ENCODE results near the gene SLC39A7.

The SLC39A7 gene

DNA sequence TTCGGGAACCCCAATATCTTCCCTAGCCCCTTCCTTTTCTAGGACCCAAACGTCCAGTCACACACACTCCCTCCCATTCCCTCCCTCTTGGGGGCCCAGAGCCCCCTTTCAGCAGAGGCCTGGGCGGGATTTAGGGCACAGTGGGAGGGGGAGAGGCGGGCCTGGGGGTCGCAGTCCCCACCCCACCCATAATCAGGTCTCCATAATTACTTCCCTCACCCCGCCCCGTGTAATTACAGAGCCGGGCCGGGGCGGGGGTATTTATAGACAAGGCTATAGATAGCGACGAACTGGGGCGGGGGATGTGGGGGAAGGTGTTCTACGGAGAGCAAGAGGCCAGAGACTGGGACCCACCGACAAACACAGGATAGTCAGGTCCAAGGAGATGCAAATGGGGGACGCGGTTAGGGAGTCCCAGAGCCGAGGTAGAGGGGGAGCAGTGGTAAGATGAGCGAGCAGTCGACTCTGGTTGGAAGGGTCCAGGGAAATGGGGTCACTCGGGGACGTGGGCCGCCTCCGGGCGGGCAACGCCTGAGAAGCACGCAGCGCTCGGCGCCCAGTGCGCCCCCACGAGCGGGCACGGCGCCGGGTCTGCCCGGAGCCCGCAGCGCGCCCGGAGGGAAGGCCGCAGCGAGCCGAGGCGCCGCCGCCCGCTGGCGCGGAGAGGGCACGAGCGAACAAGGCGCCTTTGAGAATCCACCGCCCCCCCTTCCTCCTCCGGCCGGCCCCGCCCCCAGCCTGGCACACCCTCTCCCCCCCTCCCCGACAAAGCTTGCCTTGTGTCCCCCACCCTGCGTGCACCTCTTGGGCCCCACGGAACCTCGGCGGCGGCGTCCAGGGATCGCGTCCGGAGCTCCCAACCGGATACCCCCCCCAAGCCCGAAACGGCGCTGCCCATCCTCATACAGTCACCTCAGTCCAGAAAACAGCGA, 7.7 kb upstream of the SLC39A7 start:
- H3K4me1 ChIP-seq (ENCODE audit: low read length), result no peaks in the 10 kb centered on the region
- H3K79me2 ChIP-seq (ENCODE audit: low read length), result no peaks in the 10 kb centered on the region
- no peaks in the 10 kb centered on the region for H3K9me3 ChIP-seq (ENCODE audit: insufficient read depth, low read length)
- H4K20me1 ChIP-seq (ENCODE audit: insufficient read depth, low read length), result no peaks in the 10 kb centered on the region
- no peak overlapping the region for H3K9ac ChIP-seq (ENCODE audit: low read length)
- H3K36me3 ChIP-seq (replicated peaks; ENCODE audit: low read depth, low read length), result peaks cover 13% of the 10 kb centered on the region
- no peaks in the 10 kb centered on the region for H3K27me3 ChIP-seq (ENCODE audit: low read depth, low read length)
- H3K4me3 ChIP-seq (ENCODE audit: low read length), result no peak overlapping the region
- no peak overlapping the region for H3K27ac ChIP-seq (ENCODE audit: low read length)
- no peak overlapping the region for H2AFZ ChIP-seq (ENCODE audit: low read depth, low read length)
- H3K4me2 ChIP-seq (ENCODE audit: low read length), result no peak overlapping the region
- TF ChIP-seq, protein P1, sequence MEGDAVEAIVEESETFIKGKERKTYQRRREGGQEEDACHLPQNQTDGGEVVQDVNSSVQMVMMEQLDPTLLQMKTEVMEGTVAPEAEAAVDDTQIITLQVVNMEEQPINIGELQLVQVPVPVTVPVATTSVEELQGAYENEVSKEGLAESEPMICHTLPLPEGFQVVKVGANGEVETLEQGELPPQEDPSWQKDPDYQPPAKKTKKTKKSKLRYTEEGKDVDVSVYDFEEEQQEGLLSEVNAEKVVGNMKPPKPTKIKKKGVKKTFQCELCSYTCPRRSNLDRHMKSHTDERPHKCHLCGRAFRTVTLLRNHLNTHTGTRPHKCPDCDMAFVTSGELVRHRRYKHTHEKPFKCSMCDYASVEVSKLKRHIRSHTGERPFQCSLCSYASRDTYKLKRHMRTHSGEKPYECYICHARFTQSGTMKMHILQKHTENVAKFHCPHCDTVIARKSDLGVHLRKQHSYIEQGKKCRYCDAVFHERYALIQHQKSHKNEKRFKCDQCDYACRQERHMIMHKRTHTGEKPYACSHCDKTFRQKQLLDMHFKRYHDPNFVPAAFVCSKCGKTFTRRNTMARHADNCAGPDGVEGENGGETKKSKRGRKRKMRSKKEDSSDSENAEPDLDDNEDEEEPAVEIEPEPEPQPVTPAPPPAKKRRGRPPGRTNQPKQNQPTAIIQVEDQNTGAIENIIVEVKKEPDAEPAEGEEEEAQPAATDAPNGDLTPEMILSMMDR (IDR thresholded peaks at IDR 0.05; ENCODE audit: low read depth, low read length), result no peak
- no peak for TF ChIP-seq EZH2phosphoT487 (IDR thresholded peaks at IDR 0.05; ENCODE audit: low read depth)

DNA sequence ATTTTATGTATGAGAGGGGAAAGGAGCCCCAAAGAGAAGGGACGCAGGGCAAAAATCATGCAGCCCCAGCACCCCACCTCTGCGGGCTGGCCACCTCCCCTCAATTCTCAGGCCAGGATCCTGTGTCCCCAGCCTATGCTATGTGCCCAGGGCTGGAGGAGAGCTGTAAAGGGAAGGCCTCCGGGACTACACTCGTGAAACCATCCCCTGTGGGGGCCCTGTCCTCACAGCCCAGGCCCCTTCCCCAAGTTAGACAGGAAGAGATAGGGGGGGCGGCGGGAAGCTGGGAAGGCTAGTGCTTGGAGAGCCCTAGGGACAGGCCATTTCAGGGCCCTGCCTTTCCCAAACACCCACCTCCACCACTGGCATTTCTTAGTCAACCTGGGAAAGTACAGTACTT, 7.0 kb upstream of the SLC39A7 start:
- Histone ChIP-seq H3K4me3 (ENCODE audit: low read length) (no peak overlapping the region), H3K9me3 (ENCODE audit: insufficient read depth, low read length) (no peaks in the 10 kb centered on the region), H3K4me1 (ENCODE audit: low read length) (no peaks in the 10 kb centered on the region), H3K27me3 (ENCODE audit: low read depth, low read length) (no peaks in the 10 kb centered on the region), H3K36me3 (replicated peaks; ENCODE audit: low read depth, low read length) (peaks cover 13% of the 10 kb centered on the region), H3K9ac (ENCODE audit: low read length) (no peak overlapping the region), H3K27ac (ENCODE audit: low read length) (no peak overlapping the region), H4K20me1 (ENCODE audit: insufficient read depth, low read length) (no peaks in the 10 kb centered on the region; the same call in 1 of the 2 replicates), H2AFZ (ENCODE audit: low read depth, low read length) (no peak overlapping the region), H3K4me2 (ENCODE audit: low read length) (no peak overlapping the region), H3K79me2 (ENCODE audit: low read length) (no peaks in the 10 kb centered on the region)
- TF ChIP-seq, protein P1 (IDR thresholded peaks at IDR 0.05; ENCODE audit: low read depth, low read length), result no peak
- no peak for TF ChIP-seq EZH2phosphoT487 (IDR thresholded peaks at IDR 0.05; ENCODE audit: low read depth)

DNA sequence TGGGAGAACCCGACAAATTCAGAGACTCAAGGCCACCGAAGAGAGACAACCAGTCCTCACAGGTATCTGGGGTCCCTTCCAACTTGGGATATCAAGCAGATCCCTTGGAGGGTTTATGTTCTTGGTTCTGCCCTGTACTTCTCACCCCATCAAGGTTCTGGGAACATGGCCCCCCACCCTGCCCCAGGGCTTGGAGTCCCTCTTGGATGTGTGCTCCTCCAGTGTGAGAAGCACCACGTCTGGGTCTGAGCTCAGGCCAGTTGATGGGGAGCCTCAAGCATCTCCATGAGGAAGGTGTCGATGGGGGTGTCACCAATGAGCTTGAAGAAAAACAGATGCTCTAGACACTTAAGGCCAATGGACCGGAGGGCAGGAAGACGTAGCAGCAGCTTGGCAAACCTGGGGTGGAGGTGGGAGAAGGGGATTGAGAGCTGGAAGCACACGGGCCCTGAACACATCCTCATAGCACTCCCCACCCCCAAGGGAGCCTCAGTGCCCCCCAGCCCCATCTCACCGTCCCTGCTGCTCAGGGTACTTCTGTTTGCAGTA, 6.2 kb upstream of the SLC39A7 start:
- peaks cover 8% of the 10 kb centered on the region for H3K79me2 ChIP-seq (ENCODE audit: low read length)
- H3K27me3 ChIP-seq (ENCODE audit: low read depth, low read length), result no peaks in the 10 kb centered on the region
- no peaks in the 10 kb centered on the region; the same call in 1 of the 2 replicates for H4K20me1 ChIP-seq (ENCODE audit: insufficient read depth, low read length)
- H3K27ac ChIP-seq (ENCODE audit: low read length), result no peak overlapping the region
- H3K9me3 ChIP-seq (ENCODE audit: insufficient read depth, low read length), result no peaks in the 10 kb centered on the region
- TF ChIP-seq EZH2phosphoT487 (IDR thresholded peaks at IDR 0.05; ENCODE audit: low read depth), result no peak
- TF ChIP-seq, protein P1 (IDR thresholded peaks at IDR 0.05; ENCODE audit: low read depth, low read length), result no peak
- H3K36me3 ChIP-seq (replicated peaks; ENCODE audit: low read depth, low read length), result peaks cover 13% of the 10 kb centered on the region
- no peak overlapping the region for H3K9ac ChIP-seq (ENCODE audit: low read length)
- H3K4me1 ChIP-seq (ENCODE audit: low read length), result 0 out of 2 replicates have a peak, but pooled peaks cover 2% of the 10 kb centered on the region
- no peak overlapping the region for H3K4me2 ChIP-seq (ENCODE audit: low read length)
- H3K4me3 ChIP-seq (ENCODE audit: low read length), result no peak overlapping the region
- H2AFZ ChIP-seq (ENCODE audit: low read depth, low read length), result no peak overlapping the region
